Measurements from ENCODE around the gene BCCIP.

The BCCIP gene

DNA sequence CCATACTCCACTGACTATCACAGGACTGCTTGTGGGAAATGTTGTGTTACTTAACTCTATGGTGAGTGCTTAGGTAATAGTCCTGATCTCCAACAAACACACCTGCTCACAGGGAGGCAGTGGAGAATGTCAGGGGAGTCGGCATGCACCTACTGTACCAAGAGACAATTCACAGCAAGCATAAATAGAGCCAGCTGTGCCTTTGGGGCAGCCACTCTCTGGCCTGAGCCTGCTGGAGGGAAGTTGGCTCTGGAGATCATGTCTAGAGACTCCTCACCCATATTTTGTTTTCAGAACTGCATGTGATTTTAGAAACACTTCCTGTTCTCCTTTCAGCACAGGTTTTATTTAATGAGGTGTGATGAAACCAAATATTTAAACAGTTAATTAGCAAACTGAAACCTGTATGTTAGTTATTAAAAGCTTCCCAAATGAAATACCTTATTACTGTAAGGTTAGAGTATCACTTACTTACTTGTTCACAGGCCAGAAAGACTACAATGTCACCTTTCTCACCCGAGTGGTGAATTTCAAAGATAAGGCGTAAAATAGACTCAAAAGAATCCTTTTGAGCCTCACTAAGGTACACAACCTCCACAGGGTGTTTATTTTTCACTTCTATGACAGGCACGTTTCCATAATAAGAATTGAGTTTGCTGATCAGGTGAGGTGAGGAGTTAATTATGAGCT lies 35.9 kb downstream of the BCCIP start:
- CTCF ChIA-PET, result no interaction called here
- POLR2A ChIA-PET (ENCODE audit: low non-redundant PET), result no interaction called here
- H3K27ac ChIP-seq, result no peak overlapping the region
- DNase-seq (ENCODE audit: low spot score), result no peak
- TF ChIP-seq, protein P1, sequence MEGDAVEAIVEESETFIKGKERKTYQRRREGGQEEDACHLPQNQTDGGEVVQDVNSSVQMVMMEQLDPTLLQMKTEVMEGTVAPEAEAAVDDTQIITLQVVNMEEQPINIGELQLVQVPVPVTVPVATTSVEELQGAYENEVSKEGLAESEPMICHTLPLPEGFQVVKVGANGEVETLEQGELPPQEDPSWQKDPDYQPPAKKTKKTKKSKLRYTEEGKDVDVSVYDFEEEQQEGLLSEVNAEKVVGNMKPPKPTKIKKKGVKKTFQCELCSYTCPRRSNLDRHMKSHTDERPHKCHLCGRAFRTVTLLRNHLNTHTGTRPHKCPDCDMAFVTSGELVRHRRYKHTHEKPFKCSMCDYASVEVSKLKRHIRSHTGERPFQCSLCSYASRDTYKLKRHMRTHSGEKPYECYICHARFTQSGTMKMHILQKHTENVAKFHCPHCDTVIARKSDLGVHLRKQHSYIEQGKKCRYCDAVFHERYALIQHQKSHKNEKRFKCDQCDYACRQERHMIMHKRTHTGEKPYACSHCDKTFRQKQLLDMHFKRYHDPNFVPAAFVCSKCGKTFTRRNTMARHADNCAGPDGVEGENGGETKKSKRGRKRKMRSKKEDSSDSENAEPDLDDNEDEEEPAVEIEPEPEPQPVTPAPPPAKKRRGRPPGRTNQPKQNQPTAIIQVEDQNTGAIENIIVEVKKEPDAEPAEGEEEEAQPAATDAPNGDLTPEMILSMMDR (conservative IDR thresholded peaks at IDR 0.05; ENCODE audit: low read depth), result no peak

DNA sequence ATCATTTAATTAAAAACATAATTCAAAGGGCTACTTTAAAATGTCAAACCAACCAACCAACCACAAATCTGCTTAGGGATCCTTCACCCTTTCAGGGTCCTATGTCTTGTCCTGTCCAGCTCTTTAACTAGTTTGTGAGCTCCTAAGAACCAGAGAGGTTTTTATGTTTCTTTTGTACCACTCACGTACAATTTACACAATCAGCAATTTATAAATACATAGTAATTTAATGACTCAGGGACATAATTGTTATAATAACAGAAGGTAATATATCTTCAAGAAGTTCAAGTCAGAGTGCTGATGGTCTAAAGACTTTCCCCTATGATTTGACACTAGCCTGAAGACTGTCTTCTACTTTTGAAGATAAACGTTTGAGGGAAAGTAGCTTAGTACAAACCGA lies 41.8 kb downstream of the BCCIP start:
- no peak overlapping the region for H3K27ac ChIP-seq
- TF ChIP-seq, protein P1 (conservative IDR thresholded peaks at IDR 0.05; ENCODE audit: low read depth), result no peak
- ChIA-PET CTCF (no interaction called here), POLR2A (ENCODE audit: low non-redundant PET) (no interaction called here)
- DNase-seq (ENCODE audit: low spot score), result no peak

DNA sequence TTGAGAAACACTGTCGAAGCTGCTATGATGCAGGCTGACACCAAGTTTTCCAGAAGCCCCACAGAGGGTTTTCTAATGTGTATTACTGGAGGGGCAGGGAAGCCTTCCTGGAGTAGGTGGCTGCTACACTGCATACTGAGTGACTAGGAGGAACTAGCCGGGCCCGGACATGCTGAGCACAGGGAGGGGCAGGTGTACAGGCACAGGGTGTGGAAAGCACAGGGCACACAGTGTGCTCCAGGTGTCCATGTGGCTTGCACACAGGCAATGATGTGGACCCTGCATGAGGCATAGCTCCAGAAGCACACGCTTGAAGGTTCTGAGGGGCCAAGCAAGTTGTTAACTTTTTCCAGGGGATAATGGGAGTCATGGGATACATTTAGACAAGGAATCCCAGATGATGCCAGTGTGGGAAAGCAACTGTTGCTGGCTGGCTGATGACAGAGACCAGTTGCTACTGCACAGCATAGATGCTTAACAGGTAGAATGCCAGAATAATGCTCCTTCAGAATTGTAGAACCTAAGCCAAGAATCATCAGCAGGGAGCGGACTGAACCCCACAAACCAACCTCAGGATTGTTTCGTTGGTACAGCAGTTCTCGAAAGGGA lies 43.2 kb downstream of the BCCIP start:
- TF ChIP-seq, protein P1 (conservative IDR thresholded peaks at IDR 0.05; ENCODE audit: low read depth), result no peak
- peak overlapping the region; percentile 43 for H3K27ac ChIP-seq
- DNase-seq (ENCODE audit: low spot score), result no peak
- POLR2A ChIA-PET (ENCODE audit: low non-redundant PET), result no interaction called here
- CTCF ChIA-PET, result interaction anchor here (0.6 to 0.7 kb wide), 2 partner anchors 150 to 370 kb away, joined by 3 read pairs; no protein-coding TSS in a partner anchor

DNA sequence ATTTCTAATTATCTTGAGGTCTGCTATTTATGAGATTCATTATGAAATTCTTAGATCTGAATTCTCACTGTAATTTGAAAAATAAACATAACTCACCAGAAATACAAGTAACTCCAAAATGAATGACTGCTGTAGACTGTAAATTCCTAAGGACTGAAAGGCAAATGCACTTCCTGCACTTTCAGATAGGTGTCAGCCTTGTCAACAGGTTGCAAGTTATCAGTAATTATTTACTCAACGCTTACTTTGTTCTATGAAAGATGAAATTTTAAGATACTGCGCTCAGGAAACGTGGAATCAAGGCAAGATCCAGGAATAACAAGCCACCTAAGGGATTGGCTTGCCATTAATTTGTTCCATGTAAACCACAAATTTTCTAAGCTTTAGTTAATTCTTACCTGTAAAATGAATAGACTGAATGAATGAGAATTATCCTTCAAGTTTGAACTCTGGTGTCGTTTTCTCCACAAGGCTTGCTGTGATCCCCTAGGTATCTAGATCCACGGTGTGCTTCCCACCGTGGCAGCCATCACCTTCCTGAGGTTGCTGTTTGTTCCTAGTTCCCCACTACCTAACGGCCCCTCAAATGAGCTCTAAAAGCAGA lies 45.1 kb downstream of the BCCIP start:
- peak; percentile 56 for DNase-seq (ENCODE audit: low spot score)
- no peak overlapping the region for H3K27ac ChIP-seq
- POLR2A ChIA-PET (ENCODE audit: low non-redundant PET), result no interaction called here
- TF ChIP-seq, protein P1 (conservative IDR thresholded peaks at IDR 0.05; ENCODE audit: low read depth), result peak; percentile 84
- CTCF ChIA-PET, result interaction anchor here (0.6 to 1.8 kb wide), 9 partner anchors 9 to 518 kb away, joined by 3 to 7 read pairs (median 3); no protein-coding TSS in a partner anchor

DNA sequence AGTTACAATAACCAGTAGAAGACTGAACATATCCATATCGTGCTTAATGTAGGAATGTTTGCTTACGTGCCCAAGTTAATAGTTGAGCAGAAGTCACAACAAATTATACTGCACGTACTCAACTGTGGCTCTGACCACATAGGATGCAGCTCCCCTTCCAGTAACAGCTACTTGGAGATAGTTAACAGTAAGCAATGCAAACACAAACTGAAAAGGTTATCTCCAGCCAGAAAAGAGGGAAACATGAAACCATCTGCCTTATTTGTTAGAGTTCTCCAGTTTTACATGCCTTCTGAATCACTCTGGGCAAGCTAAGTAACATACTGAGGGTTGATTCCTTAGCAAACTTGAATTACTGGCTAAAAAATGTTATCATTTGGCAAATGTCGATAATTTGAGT lies 48.0 kb downstream of the BCCIP start:
- TF ChIP-seq, protein P1 (conservative IDR thresholded peaks at IDR 0.05; ENCODE audit: low read depth), result no peak
- H3K27ac ChIP-seq, result no peak overlapping the region
- CTCF ChIA-PET, result interaction anchor here (0.7 kb wide), 1 partner anchor 10 kb away, joined by 3 read pairs; no protein-coding TSS in a partner anchor
- POLR2A ChIA-PET (ENCODE audit: low non-redundant PET), result no interaction called here
- no peak for DNase-seq (ENCODE audit: low spot score)

DNA sequence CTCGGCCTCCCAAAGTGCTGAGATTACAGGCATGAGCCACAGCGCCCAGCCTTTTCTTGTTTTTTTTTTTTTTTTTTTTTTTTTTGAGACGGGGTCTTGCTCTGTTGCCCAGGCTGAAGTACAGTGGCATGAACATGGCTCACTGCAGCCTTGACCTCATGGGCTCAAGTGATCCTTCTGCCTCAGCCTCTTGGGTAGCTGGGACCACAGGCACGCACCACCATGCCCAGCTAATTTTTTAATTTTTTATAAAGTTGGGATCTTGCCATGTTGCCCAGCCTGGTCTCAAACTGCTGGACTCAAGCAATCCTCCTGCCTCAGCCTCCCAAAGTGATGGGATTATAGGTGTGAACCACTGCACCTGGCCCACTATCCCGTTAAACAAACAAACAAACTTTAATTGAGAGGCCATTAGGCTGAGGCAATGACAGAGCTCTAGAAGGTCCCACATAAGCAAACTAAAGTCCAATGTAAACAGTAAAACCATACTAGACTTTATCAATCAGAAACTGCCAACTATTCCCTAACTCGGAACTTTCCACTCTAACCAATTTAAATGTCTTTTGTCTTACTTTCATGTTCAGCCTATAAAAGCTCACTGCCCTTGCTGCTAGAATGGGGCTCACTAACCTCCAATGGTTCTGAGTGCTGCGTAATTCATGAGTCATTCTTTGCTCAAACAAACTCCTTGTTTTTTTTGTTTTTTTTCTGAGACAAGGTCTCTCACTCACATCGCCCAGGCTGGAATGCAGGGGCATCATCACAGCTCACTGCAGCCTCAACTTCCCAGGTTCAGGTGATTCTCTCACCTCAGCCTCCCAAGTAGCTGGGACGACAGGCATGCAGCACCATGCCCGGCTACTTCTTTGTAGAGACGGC lies 55.9 kb downstream of the BCCIP start:
- peak overlapping the region; percentile 60 for H3K27ac ChIP-seq
- ChIA-PET CTCF (interaction anchor here (0.6 kb wide), 1 partner anchor 30 kb away, joined by 6 read pairs; no protein-coding TSS in a partner anchor), POLR2A (ENCODE audit: low non-redundant PET) (interaction anchor here (0.7 kb wide), 1 partner anchor 282 kb away, joined by 8 read pairs; no protein-coding TSS in a partner anchor)
- TF ChIP-seq, protein P1 (conservative IDR thresholded peaks at IDR 0.05; ENCODE audit: low read depth), result no peak
- DNase-seq (ENCODE audit: low spot score), result peak; percentile 83
